ENCODE measurements around the gene GRAMD1B. TPM values are rescaled to one million over a fixed set of nuclear protein-coding genes. Genes with fewer than 3 reads are reported as not detected.

The GRAMD1B gene
- total RNA-seq, 4 donors from 2014 or later = 31.4 to 152 (median 123) TPM

- no peaks in the 10 kb centered on the region for H3K36me3 ChIP-seq
- no peak for DNase-seq
- no peak overlapping the region for H3K27ac ChIP-seq
- H3K4me3 ChIP-seq = no peak overlapping the region
- no peaks in the 10 kb centered on the region for H3K9me3 ChIP-seq
- no peaks in the 10 kb centered on the region for H3K27me3 ChIP-seq
- no peak for TF ChIP-seq POLR2A (IDR thresholded peaks at IDR 0.05)
- TF ChIP-seq CTCF (IDR thresholded peaks at IDR 0.05) = no peak
- H3K4me1 ChIP-seq = no peaks in the 10 kb centered on the region
These were observed 40.8 kb downstream of the GRAMD1B start for GRCh38 chr11:123470842-123471241.

GRCh38 chr11:123472236-123472935, 42.3 kb downstream of the GRAMD1B start:
- Histone ChIP-seq H3K9me3 (no peaks in the 10 kb centered on the region), H3K27me3 (no peaks in the 10 kb centered on the region), H3K27ac (no peak overlapping the region), H3K4me1 (no peaks in the 10 kb centered on the region), H3K36me3 (no peaks in the 10 kb centered on the region), H3K4me3 (no peak overlapping the region)
- DNase-seq = peak in 1 of 3 donors; percentile 6
- no peak for TF ChIP-seq CTCF (IDR thresholded peaks at IDR 0.05)
- no peak for TF ChIP-seq POLR2A (IDR thresholded peaks at IDR 0.05)

- H3K27me3 ChIP-seq = no peaks in the 10 kb centered on the region
- H3K36me3 ChIP-seq = peaks cover 0 to 3% (median 0%) of the 10 kb centered on the region in 3 donors
- H3K9me3 ChIP-seq = no peaks in the 10 kb centered on the region
- no peaks in the 10 kb centered on the region for H3K4me1 ChIP-seq
- H3K27ac ChIP-seq = no peak overlapping the region
- H3K4me3 ChIP-seq = no peak overlapping the region
- TF ChIP-seq POLR2A (IDR thresholded peaks at IDR 0.05) = no peak
- TF ChIP-seq CTCF (IDR thresholded peaks at IDR 0.05) = no peak
- DNase-seq = no peak
These were observed 44.0 kb downstream of the GRAMD1B start for GRCh38 chr11:123473941-123474677.

GRCh38 chr11:123474994-123475393, 44.9 kb downstream of the GRAMD1B start:
- Histone ChIP-seq H3K36me3 (peaks cover 0 to 3% (median 0%) of the 10 kb centered on the region in 3 donors), H3K4me1 (no peaks in the 10 kb centered on the region), H3K9me3 (no peaks in the 10 kb centered on the region), H3K27ac (no peak overlapping the region), H3K4me3 (no peak overlapping the region), H3K27me3 (no peaks in the 10 kb centered on the region)
- DNase-seq = no peak
- TF ChIP-seq POLR2A (IDR thresholded peaks at IDR 0.05) (no peak), CTCF (IDR thresholded peaks at IDR 0.05) (no peak)

- no peaks in the 10 kb centered on the region for H3K27me3 ChIP-seq
- H3K4me3 ChIP-seq = no peak overlapping the region
- H3K27ac ChIP-seq = no peak overlapping the region
- DNase-seq = no peak
- H3K9me3 ChIP-seq = no peaks in the 10 kb centered on the region
- no peaks in the 10 kb centered on the region for H3K4me1 ChIP-seq
- peak in 2 of 6 experiments; percentile 8 to 28 for TF ChIP-seq CTCF (IDR thresholded peaks at IDR 0.05)
- TF ChIP-seq POLR2A (IDR thresholded peaks at IDR 0.05) = no peak
- H3K36me3 ChIP-seq = peaks cover 0 to 3% (median 0%) of the 10 kb centered on the region in 3 donors
These were observed 45.4 kb downstream of the GRAMD1B start for GRCh38 chr11:123475469-123475868.
